ENCODE data around the gene MYOM3.

DNA sequence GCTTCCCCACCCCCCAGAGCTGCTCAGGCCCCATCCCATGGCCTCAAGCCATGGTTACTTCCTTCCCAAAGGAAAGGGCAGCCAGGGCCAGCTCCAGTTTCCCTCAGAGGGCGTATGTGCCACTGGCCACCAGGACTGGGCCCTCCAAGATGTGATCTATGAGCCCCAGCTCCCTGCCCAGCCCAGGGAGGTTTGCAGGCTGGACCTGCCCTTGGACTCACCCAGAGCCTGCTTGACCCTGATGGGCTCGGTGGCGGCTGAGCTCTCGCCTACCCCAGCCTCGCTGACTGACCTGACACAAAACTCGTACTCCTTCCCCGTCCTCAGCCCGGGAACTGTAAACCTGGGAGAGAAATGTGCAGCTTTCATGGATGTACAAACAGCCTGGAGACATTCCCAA, 29.6 kb downstream of the MYOM3 start:
- TF ChIP-seq CTCF (IDR thresholded peaks at IDR 0.05 in 2 of 3, conservative IDR thresholded peaks at IDR 0.05 in 1 of 3; ENCODE audit: borderline replicate concordance in 1 of 3, insufficient read depth in 1 of 3, low read depth in 2 of 3, low read length in 2 of 3) (no peak), POLR2A (IDR thresholded peaks at IDR 0.05; ENCODE audit: borderline replicate concordance, extremely low read depth, insufficient read depth, insufficient read length) (no peak), EZH2phosphoT487 (IDR thresholded peaks at IDR 0.05; ENCODE audit: borderline replicate concordance) (no peak), RAD21 (IDR thresholded peaks at IDR 0.05; ENCODE audit: low read depth) (no peak), CEBPB (IDR thresholded peaks at IDR 0.05; ENCODE audit: low read depth) (no peak)
- TF ChIP-seq, protein P1, sequence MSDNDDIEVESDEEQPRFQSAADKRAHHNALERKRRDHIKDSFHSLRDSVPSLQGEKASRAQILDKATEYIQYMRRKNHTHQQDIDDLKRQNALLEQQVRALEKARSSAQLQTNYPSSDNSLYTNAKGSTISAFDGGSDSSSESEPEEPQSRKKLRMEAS (IDR thresholded peaks at IDR 0.05): no peak
